Tibial nerve (tissue), 4 donors: ENCODE data around the gene PSMC5. TPM values are rescaled to one million over a fixed set of nuclear protein-coding genes. Genes with fewer than 3 reads are reported as not detected.

Experiments used
- DNase-seq, 2 donors: peaks; one replicate each; pipeline ENCODE4 v3.0.0-alpha.2; 2019; ENCODE audit warnings: low spot score in 2 of 2
- H3K27ac ChIP-seq, 4 donors: fragments of 200-600 bp; sonication (generic) in 3 of 4; one replicate each; pipeline ENCODE4 v1.5.1; 2017 to 2019; ENCODE audit warnings: mild to moderate bottlenecking in 1 of 4
- H3K27me3 ChIP-seq, 2 donors: fragments of 200-600 bp; sonication (generic) in 1 of 2; one replicate each; pipeline versions ENCODE4 v1.5.1 to v1.6.0; 2017 to 2019
- H3K36me3 ChIP-seq, 3 donors: fragments of 200-600 bp; sonication (generic); one replicate each; pipeline ENCODE4 v1.5.1; 2018 to 2019
- H3K4me1 ChIP-seq, 4 donors: fragments of 200-600 bp; sonication (generic) in 3 of 4; one replicate each; pipeline ENCODE4 v1.5.1; 2017 to 2019
- H3K4me3 ChIP-seq, 4 donors: fragments of 200-600 bp; sonication (generic) in 3 of 4; one replicate each; pipeline ENCODE4 v1.5.1; 2017 to 2019; ENCODE audit warnings: mild to moderate bottlenecking in 1 of 4, moderate library complexity in 1 of 4
- H3K9me3 ChIP-seq, 4 donors: fragments of 200-600 bp; sonication (generic) in 3 of 4; one replicate each; pipeline ENCODE4 v1.5.1; 2017 to 2019
- EP300 ChIP-seq, 2 donors: sonication (generic); formaldehyde crosslinking; IDR thresholded peaks; one replicate each; pipeline ENCODE4 v1.6.1; 2017; ENCODE audit warnings: antibody characterized with exemption in 2 of 2, mild to moderate bottlenecking in 1 of 2
- POLR2A ChIP-seq, 2 donors: fragments of 450-650 bp; IDR thresholded peaks; one replicate each; pipeline ENCODE4 v1.6.1; 2017; ENCODE audit warnings: antibody characterized with exemption in 2 of 2, mild to moderate bottlenecking in 2 of 2, moderate library complexity in 2 of 2
- WGBS, 2 donors: methylation state at CpG; one replicate each; pipeline ENCODE4 v1.1.5; 2018; 5-methylcytosine and 5-hydroxymethylcytosine counted together
- total RNA-seq, 4 donors: library from RNA; depleted of rRNA; stranded (reverse); fragments of >200 nt; gene quantifications; one replicate each; pipeline ENCODE4 v1.1.0, GENCODE V29; 2016
- TF ChIP-seq, protein P1 (sequence below), 5 experiments: fragments of 200-600 bp in 3 of 5; fragments of 450-650 bp in 2 of 5; sonication (generic) in 3 of 5; IDR thresholded peaks; one replicate each; pipeline ENCODE4 v1.5.1; 2016 to 2019; ENCODE audit warnings: antibody characterized with exemption in 5 of 5, mild to moderate bottlenecking in 3 of 5, moderate library complexity in 2 of 5

Gene PSMC5
- total RNA-seq, 4 donors from 2014 or later: 62.1 to 116 (median 103) TPM

- 93 to 95% methylated on average over 2 of the region's 2 CpGs for WGBS, 2 donors
- DNase-seq: no peak
- peaks cover 4 to 100% (median 59%) of the 10 kb centered on the region in 3 donors for H3K36me3 ChIP-seq
- no peaks in the 10 kb centered on the region for H3K4me1 ChIP-seq
- no peak overlapping the region for H3K27ac ChIP-seq
- no peak overlapping the region for H3K4me3 ChIP-seq
- TF ChIP-seq, protein P1, sequence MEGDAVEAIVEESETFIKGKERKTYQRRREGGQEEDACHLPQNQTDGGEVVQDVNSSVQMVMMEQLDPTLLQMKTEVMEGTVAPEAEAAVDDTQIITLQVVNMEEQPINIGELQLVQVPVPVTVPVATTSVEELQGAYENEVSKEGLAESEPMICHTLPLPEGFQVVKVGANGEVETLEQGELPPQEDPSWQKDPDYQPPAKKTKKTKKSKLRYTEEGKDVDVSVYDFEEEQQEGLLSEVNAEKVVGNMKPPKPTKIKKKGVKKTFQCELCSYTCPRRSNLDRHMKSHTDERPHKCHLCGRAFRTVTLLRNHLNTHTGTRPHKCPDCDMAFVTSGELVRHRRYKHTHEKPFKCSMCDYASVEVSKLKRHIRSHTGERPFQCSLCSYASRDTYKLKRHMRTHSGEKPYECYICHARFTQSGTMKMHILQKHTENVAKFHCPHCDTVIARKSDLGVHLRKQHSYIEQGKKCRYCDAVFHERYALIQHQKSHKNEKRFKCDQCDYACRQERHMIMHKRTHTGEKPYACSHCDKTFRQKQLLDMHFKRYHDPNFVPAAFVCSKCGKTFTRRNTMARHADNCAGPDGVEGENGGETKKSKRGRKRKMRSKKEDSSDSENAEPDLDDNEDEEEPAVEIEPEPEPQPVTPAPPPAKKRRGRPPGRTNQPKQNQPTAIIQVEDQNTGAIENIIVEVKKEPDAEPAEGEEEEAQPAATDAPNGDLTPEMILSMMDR (IDR thresholded peaks at IDR 0.05): no peak
- TF ChIP-seq EP300 (IDR thresholded peaks at IDR 0.05) (no peak), POLR2A (IDR thresholded peaks at IDR 0.05) (no peak)
- no peaks in the 10 kb centered on the region for H3K9me3 ChIP-seq
- H3K27me3 ChIP-seq: no peaks in the 10 kb centered on the region
These were observed 11.1 kb upstream of the PSMC5 start for GRCh38 chr17:63816123-63816522.

DNA sequence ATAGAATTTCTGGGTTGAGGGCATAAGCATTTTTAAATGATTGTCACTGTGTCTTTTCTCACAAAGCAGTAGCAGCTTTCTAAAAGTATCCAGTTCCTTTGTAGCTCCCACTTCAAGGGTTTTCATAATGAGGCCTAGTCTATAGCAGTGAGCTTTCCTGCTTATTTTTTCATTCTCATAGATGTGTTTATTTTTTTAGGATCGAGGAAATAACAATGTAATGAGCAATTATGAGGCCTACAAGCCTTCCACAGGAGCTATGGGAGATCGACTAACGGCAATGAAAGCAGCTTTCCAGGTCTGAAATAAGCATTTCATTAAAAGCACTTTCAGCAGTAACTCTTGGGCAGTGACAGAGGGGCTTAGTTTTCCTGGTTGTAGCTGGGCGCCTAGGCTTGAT, 10.6 kb upstream of the PSMC5 start:
- no peak for DNase-seq
- Histone ChIP-seq H3K36me3 (peaks cover 4 to 100% (median 61%) of the 10 kb centered on the region in 3 donors), H3K4me1 (no peaks in the 10 kb centered on the region), H3K4me3 (no peak overlapping the region), H3K9me3 (no peaks in the 10 kb centered on the region), H3K27ac (no peak overlapping the region), H3K27me3 (no peaks in the 10 kb centered on the region)
- TF ChIP-seq POLR2A (IDR thresholded peaks at IDR 0.05): no peak
- TF ChIP-seq, protein P1 (IDR thresholded peaks at IDR 0.05): no peak
- TF ChIP-seq EP300 (IDR thresholded peaks at IDR 0.05): no peak
- WGBS, 2 donors: 84 to 87% methylated on average over 4 of the region's 4 CpGs

DNA sequence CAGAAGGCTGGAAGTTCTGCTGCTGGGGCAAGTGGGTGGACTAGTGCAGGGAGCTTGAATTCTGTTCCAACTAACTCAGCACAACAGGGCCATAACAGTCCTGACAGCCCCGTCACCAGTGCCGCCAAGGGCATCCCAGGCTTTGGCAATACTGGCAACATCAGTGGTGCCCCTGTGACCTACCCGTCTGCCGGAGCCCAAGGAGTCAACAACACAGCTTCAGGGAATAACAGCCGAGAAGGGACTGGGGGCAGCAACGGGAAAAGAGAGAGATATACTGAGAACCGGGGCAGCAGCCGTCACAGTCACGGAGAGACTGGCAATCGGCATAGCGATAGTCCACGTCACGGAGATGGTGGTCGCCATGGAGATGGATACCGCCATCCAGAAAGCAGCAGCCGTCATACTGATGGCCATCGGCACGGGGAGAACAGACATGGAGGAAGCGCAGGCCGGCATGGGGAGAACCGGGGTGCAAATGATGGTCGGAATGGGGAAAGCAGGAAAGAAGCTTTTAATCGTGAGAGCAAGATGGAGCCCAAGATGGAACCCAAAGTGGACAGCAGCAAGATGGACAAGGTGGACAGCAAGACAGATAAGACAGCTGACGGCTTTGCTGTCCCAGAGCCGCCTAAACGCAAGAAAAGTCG, 9.4 kb upstream of the PSMC5 start:
- no peaks in the 10 kb centered on the region for H3K9me3 ChIP-seq

GRCh38 chr17:63819131-63819530, 8.1 kb upstream of the PSMC5 start:
- Histone ChIP-seq H3K36me3 (peaks cover 0 to 100% (median 75%) of the 10 kb centered on the region in 3 donors), H3K4me3 (no peak overlapping the region), H3K27ac (no peak overlapping the region), H3K9me3 (no peaks in the 10 kb centered on the region), H3K4me1 (peaks cover 0 to 3% (median 0%) of the 10 kb centered on the region in 4 donors), H3K27me3 (no peaks in the 10 kb centered on the region)
- DNase-seq: no peak
- TF ChIP-seq, protein P1 (IDR thresholded peaks at IDR 0.05): no peak
- no peak for TF ChIP-seq EP300 (IDR thresholded peaks at IDR 0.05)
- TF ChIP-seq POLR2A (IDR thresholded peaks at IDR 0.05): no peak
- WGBS, 2 donors: 63 to 71% methylated on average over 6 of the region's 6 CpGs

More for the DNA sequence above, 9.4 kb upstream of the PSMC5 start:
- WGBS, 2 donors: 91 to 94% methylated on average over 27 of the region's 27 CpGs
- peaks cover 0 to 100% (median 70%) of the 10 kb centered on the region in 3 donors for H3K36me3 ChIP-seq
- TF ChIP-seq POLR2A (IDR thresholded peaks at IDR 0.05) (no peak), EP300 (IDR thresholded peaks at IDR 0.05) (no peak)
- TF ChIP-seq, protein P1 (IDR thresholded peaks at IDR 0.05): no peak
- DNase-seq: no peak
- no peaks in the 10 kb centered on the region for H3K27me3 ChIP-seq
- H3K27ac ChIP-seq: no peak overlapping the region
- no peak overlapping the region for H3K4me3 ChIP-seq
- H3K4me1 ChIP-seq: peaks cover 0 to 1% (median 0%) of the 10 kb centered on the region in 4 donors
